CD1c-positive myeloid dendritic cell (primary cell): ENCODE results near the gene PEPD.

Experiments used
- DNase-seq: peaks from one replicate; pipeline ENCODE4 v3.0.0-alpha.2; 2016; ENCODE audit errors: extremely low spot score

The PEPD gene

DNA sequence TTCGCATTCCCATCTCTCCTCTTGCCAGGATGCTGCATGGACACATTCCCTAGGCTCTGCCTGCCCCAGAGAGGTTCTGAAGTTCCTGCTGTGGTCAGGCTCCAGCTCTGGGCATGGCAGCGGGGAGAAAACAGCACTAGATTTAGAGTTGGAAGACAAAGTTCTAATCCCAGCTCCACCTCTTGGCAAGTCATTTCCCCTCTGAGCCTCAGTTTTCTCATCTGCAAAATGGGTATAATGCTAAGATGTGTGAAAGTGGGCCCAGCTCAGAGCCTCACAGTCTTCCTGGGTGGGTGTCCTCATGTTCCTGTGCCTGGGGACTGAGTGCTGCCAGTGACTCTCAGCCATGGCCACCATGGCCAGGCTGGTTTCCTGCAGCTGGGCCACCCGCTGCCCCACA, 9.6 kb downstream of the PEPD start:
- no peak for DNase-seq

DNA sequence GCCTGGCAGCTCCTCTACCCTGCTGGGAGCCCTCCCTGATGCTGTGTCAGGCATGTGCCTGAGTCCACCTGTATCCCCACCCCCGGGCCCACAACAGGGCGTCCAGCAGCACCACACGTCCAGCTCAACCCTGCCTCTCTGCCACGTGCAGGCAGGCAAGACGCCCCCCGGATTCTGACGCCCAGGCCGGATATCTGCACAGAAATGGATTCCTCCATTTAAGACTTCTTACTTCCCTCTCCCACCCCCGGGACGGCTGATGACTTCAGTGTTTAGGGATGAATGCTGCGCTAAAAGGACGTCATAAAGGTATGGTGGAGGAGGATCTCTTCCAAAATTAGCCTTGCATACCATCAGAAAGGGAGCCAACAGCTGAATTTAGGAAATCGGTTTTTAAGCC, 10.2 kb downstream of the PEPD start:
- no peak for DNase-seq

DNA sequence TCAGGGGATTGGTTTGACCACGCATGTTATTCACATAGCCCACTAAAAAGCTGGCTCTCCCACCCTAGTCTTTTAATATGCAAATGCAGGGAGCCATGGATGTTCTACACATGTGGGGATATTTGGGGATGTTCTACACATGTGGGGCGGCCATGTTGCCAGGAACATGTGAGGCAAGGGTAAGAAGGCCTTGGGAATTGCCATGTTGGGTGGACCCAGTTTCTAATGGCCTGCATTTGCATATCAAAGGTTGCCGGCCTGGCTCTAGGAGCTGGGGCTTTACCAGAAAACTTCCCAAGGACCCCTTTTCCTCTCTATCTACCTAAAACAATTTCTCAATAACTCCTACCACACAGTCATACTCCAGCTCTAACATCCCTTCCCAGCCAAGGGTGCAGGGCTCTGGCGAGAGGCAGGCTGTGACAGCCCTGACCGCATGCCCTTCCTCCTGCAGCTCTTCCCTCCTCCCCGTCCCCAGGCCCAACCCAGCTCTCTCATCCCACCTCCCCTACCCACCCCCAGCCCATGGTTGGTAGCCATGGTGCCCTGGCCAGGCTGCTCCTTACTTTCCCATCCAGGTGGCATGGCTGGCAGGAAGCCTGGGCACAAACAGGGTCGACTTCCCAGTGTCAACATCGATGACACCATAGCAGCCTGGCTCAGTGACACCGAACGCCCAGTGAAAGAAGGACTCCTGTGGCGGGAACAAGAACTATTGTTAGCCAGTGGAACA, 11.0 kb downstream of the PEPD start:
- no peak for DNase-seq

DNA sequence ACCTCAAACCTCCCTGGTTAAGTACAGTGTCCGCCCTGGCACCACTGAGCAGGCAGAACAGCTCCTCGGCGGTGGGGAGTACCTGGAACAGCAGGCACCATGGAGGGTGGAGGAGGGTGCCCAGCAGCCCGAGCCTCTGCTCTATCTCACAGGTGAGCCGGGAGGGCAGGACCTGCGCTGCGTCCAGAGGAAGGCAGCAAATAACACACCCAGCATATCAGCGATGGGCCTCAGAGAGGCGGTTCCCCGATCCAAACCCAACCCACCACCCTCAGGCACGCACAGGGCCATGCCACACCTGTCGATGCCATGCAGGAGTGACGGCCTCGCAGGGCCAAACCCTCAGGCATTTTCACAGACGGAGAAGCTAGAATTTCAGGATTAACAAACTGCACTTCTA, 11.8 kb downstream of the PEPD start:
- DNase-seq, result no peak

DNA sequence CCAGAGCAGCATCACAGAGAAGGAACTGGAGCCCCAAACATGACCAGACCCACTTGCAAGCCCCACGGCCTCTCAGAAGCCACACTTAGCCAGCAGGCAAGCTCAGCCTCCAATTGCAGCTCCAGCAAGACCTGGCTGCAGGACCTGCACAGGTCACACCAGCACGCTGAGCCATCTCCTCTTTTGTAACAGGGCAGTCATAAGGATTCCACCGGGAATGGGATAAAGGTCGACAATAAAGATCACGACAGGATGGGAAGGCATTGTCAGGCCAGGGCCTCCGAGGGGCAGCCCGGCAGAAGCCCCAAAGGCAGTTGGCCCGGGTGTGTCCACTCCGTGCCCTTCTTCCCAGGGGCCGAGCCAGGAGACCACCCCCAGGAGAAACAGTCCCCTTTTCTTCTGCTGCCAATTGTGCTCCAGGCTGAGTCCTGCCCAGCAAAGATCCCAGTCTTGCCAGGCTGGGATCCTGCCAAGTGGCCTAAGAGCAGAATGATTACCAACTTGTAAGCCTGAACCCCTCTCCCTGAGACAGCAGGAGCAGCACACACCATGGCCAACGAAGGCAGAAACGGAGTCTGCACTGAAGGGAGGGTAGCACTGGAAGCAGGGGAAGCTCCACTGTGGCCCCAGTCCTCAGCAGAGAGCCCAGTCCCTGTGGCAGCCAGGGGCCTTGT, 12.5 kb downstream of the PEPD start:
- DNase-seq, result no peak

DNA sequence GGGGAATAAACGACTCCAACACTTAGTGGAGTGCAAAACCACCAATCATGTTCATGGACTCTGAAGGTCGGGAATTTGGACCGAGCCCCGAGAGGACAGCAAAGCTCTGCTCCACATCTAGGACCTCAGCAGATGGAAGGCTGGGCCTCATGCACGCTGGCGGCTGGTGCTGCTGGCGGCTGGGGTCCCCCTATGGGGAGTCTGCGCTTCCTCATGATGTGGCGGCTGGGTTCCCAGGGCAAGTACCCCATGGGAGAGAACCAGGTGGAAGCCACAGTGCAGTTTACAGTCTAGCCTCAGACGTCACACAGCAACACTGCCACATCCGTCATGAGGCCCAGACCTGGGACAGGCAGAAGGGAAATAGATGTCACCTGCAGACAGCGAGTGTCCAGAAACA, 13.2 kb downstream of the PEPD start:
- no peak for DNase-seq

DNA sequence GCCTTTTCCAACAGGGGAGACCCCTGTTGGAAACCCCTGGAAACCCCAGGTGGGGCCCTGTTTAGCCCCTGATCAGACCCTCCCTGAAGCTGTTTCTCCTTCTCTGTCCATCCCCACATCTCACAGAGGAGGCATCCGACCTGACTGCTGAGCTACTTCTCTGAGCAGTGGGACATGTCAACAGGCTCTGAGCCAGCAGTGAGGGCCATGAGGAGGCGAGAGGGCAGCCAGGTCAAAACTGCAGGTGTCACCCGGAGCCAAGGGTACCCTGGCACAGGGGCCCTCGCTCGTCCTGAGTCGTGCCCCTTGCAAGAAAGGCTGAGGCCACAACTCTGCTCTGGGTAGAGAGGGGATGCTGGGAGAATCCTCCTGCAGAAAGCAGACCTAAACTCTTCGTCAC, 13.6 kb downstream of the PEPD start:
- DNase-seq, result no peak

DNA sequence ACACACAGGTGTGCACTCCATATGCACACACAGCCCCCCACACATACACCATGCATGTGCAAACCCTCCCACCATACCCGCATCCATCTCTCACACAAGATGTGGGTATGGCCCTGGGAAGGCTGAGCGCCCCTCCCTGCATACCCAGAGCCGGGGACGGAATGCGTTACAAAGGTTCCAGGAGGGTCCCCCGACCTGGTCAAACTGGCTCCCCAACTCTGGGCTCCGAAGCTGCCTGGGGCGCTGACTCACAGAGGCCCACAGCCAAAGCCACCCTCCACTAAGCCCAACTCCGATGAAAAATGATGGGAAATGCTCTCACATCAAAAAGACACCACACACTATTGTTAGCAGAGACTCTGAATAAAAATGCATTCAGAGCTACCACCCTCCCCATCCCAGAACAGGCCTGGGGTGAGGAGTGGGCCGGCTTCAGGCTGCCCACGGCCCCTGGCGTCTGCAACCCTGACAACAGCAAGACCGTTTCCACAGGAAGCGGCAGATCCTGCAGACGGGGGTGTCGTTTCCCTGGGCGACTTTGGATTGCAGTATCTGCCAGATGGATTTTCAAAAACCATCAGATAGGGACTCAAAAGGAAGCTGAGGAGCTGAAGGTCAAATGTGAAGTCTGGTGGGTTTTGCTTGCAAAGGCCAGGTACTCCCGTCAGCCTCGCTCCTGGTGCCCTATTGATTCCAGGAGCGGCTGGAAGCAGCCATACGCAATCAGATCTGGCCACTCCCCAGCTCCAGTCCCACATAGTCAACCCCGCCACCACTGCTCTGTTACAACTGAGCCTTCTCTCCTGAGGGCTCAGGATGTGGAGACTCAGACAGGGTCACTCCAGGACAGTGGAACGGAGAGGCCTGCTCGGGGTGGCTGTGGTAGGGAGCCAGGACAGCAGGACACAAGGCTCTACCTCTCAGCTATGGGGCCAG, 14.3 kb downstream of the PEPD start:
- no peak for DNase-seq

DNA sequence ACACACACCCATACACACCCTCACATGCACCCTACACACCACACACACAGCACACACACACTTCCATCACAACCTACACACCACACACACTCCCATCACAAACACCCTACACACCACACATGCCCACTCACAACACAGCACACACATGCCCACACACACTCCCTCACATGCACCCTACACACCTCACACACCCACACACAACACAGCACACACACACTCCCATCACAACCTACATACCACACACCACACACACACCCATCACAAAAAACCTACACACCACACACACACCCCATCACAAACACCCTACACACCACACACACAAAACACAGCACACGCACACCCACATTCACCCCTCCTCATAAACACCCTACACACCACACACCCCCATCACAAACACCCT, 15.1 kb downstream of the PEPD start:
- no peak for DNase-seq

DNA sequence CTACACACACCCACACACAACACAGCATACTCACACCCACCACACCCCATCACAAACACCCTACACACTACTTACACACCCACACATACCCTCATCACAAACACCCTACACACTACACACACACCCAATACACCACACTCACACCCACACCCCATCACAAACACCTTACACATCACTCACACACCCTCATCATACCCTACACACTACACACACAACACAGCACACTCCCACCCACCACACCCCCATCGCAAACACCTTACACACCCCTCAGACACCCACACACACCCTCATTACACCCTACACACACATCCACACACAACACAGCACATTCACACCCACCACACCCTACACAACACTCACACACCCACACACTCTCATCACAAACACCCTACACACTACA, 15.8 kb downstream of the PEPD start:
- no peak for DNase-seq

DNA sequence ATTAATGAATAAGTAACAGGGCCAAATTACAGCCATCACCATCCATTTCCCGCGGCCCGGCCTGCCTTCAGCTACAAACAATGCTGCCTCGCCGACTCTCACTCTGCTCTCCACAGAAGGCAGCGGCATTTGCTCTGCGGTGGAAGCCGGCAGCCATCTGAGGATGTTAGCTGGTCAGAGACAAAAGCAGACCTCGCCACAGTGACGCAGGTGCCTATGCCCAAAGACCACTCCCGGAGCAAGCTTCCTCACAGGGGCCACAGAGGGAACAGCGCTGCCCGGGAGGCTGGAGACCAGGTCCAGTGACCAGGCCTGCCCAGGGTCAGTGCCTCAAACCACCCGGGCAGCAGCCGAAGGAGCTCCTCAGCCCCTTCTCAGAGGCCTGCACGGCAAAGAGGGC, 16.4 kb downstream of the PEPD start:
- no peak for DNase-seq

DNA sequence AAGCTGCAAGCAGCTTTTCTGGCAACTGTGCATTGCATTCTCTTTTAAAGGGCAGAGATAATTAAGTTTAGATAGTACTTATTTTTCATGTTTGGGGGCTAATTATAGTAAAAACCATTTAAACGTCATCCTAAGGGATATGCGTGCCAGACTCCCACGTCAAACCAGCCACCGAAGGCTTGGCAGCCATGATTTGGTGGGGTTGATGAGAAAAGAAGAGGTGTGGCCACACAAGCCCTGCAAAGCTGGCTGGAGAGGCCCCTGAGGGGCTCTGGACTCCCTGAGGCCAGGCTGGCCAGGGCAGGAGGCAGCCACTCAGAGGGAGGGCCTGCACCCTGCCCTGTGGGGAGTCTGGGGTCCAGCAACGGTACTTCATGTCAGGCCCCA, 17.5 kb downstream of the PEPD start:
- DNase-seq, result no peak

DNA sequence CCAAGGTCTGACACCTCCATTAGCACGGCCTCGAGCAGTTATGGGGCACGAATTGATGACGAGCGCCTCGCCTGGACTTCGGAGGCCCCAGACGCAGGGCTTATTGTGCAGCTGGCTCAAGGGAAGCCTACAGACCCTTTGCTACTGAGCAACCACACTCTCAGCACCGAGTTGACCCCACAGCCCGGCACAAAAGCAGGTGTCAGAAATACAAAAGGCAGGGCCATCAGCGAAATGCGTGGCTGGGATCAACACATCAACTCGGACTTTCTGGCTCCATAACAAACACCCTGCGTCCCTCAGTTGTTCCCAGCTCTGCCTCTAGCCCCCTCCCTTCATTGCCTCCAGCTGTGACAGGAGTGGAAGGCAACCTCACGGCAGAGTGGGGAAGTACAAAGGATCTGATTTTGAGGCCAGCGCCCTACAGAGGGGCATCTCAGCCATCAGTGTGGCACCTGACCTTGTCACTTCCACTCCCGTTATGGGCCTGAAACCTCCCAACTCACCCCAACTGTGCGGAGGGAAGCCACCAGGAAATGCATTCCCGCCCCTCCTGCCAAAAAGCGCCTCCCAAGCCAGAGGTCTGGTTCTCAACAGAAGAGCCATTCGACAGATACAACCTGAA, 18.0 kb downstream of the PEPD start:
- DNase-seq, result no peak

DNA sequence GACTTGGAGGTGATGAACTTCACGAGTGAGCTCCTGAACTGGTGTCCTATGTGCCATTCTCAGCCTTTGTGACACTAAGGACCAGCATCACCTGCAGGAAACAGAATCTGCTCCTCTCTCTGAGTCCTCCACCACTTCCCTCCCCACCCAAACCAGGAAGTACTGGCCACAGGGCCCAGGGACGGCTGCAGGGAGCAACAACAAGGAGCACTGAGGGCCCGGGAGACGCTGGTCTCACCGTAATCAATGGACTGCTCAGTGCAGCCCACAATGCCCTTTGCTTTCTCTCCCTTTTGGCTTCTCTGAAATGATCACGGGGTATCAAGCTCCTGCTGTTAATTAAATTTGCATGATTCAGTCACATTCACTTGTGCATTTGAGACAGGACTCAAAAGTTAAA, 18.6 kb downstream of the PEPD start:
- DNase-seq, result no peak

DNA sequence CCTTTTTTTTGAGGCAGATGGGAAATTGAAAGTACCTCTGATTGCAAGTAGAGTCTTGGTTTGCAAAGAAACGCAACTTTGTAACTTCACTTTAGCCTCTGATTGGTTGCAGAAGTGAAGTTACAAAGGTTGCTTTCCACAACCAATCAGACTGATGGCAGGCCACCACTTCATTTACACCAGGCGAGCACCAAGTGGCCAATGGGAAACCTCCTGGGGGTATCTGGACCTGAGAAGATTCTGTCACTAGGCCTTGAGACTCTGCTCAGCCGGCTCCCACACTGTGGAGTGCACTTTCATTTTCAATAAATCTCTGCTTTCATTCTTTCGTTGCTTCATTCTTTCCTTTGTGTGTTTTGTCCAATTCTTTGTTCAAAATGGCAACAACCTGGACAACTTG, 19.1 kb downstream of the PEPD start:
- no peak for DNase-seq

DNA sequence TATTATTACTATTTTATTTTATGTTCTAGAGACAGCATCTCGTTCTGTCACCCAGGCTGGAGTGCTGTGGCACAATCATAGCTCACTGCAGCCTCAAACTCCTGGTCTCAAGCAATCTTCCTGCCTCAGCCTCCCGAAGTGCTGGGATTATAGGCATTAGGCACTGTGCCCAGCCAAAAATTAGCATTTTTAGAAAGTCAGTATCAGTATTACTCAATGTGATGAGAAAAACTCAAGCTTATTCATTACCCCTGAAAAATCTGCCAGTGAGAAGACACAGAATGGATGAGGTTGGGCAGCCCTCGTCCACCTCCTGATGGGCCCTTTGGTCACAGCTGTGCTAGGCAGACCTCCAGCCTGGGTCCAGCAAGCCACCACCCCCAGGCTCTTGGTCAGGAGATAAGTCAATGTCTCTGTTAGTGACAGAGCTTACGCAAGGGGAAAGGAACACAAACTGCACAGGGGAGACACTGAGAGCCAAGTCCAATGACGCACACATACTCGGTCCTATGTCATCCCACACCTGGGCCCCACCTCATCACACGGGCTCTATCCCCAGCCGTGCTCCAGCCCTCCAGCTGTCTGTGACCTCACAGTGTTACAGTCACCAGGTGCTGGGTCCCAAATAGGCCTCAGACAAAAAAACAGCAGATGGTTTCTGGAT, 19.8 kb downstream of the PEPD start:
- DNase-seq, result no peak

DNA sequence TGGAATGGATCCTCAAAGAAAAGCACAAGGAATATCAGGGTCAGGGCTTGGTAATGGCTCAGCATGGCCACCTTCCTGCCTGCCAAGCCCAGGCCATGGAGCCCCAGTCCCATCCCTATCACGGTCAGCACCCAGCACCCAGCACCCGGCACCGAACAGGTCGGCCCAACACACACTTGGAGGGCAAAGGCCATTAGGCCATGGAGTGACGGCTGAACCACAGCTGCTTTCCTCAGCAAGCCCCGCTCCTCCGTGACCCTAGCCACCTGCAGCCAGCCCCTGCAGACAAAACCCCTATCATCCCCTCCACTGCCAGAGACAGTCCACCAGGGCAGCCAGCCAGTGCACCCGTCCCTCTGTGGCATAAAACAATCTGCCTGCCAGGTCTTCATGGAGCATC, 20.6 kb downstream of the PEPD start:
- no peak for DNase-seq

DNA sequence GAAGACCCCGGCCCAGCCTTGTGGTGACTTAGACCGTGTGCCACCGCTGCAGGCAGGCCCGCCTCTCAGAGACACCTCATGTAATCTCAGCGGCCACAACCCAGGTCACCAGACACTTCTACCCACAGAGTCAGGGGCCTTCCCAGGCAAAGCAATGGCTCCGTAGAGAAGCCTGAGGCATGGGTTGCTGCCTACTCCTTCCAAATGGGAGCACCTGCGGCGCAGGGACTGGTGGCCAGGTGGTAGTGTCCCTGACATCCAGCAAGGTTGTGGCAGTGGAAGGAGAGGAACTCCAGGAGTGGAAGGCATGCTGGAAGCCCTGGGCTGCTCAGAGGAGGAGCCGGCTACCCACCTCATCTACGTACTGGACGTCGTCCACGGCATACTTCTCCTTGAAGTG, 21.0 kb downstream of the PEPD start:
- no peak for DNase-seq

DNA sequence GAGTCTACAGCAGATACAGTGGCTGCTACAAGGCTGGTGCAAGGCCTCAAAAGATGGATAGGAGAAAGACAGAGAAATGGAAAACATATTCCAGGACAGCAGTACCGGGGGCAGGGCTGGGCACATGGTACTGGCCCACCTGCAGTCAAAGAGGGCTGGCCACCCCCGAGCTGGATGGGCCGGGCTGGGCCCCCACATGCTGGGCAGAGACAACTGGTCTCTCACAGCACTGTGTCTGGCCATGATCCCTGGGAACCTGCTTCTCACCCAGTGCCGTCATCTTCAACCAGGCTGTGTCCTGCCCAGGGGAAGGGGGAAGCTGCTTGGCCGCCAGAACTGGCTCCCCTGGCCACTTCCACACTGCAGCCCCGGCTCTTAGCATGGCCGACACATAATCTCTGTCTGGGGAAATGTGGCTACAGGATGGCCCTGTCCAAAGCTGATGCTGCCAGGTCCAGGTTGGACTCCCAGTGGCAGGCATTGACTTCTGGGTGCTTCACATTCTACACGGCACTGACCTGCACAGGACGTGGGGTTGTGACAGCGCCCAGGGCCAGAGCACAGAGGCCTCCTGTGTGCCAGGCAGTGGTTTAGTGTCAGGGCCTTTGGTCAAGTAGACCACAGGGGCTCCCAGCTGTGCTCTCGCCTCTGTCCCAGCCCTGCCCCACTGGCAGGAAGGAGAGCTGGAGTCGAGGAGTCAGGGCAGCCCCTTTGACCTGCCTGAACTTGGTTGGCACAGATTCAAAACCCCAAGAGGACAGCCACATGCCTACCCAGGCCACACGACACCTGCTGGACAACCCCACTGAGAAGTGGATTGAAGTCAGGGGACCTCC, 21.7 kb downstream of the PEPD start:
- no peak for DNase-seq

DNA sequence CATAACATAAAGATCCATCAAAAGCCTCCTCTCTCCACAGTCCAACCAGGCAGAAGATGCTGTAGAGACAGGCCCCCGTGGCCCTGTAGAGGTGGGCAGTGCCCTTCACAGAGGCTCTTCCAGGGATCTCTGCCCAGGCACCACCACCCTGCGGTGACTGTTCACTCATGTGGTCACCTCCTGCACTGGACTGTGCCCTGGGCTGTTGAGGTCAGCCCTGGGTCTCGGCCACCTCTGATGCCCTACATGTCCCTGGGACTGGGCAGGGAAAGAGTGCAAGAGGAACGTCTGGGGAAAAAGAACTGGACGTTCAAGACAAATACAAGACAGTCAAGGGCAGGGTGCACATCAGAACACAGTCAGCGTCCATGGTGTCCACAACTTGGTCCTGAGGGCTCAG, 22.3 kb downstream of the PEPD start:
- no peak for DNase-seq
